HG03064 (cell line): Measurements from ENCODE around the gene CADM2.

ENCODE experiments used
- ATAC-seq: cut with Tn5 transposase; IDR thresholded peaks from one replicate; pipeline ENCODE4 v1.9.1; 2021; ENCODE audit warnings: low read depth; ENCODE audit not compliant: unreplicated experiment

The CADM2 gene

DNA sequence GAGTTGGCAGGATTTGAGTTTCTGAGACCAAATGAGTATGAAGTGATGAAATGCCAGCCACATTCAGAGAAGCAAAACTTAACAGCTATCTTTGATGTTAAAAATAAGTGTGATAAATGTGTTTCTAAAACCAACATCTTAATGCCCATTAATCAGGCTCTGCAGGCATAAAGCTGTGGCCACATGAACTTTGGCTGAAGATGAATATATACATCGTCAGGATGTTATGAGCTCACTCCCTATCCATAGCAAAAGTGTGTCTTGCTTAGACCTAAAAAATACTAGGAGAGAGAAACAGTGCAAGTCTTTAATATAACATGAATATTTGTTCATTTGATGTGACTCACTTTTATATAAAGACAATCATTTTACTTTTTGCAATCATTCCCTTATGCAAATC is 218.0 kb downstream of the CADM2 start:
- no peak for ATAC-seq

DNA sequence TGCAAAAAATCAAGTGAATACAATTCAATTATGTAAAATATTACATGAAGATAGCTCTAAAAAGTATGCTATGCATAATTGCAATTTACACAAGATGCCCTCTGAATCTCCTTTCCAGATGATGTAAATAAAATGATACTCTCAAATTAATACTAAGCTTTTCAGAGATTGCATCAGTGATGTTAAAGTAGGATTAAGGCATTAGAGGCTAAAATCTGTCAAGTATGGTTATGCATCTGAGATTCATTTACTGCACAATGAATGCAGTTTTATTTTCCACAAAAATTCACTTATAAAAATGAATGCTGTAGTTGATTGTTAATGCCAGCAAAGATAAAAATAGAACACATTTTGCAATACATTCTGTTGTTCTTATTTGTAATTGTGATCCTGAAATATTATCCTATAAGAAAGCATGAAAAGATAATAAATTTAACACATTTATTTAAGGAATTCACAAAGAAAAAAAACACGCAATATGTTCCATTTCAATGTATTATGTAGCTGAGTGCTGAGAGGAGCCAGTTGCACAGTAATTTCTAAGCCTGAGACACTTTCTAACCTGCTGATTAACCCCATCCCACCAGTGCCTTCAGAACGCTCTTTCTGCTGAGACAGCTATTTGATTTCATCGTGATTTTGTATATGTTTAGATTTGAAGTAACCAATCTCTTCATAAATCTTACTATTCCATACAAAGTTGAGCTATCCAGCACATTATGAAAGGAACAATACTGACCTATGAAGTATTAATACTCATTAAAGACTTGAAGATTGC is 224.4 kb downstream of the CADM2 start:
- no peak for ATAC-seq

DNA sequence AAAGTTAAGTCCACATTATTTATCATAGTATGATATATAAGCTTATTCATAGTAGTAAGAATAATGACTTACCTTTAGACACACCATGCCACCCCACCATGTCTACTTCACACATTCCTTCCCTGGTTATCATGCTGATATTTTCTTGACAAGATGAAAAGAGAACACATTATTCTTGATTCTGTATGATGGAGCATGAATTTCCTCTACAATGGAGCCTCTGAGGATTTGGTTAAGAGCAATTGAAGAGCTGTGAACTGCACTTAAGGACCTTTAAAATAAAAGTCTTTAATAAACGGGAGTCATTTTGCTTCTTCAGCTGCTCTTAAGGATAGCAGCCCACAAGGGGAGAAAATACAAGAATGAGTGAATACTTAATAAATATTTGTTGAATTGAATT is 226.7 kb downstream of the CADM2 start:
- no peak for ATAC-seq

DNA sequence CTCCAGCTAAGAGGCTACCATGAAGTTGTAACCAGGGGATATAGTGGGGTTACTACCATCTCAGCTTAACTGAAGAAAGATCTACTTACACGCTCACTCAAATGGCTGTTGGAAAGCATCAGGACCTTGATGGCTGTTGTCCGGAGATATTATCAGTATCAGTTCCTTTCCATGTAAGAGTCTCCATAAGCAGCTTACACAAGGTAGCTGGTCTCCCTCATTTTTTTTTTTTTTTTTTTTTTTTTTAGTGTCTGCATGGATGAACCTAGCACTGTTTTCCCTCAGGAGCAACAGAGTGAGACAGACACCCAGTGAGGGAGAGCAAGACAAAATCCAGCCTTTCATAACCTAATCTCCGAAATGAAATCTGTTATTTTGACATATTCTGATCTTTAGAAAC is 230.9 kb downstream of the CADM2 start:
- no peak for ATAC-seq

- ATAC-seq, result no peak
Observed at GRCh38 chr3:85193565-85193964, 234.8 kb downstream of the CADM2 start.

DNA sequence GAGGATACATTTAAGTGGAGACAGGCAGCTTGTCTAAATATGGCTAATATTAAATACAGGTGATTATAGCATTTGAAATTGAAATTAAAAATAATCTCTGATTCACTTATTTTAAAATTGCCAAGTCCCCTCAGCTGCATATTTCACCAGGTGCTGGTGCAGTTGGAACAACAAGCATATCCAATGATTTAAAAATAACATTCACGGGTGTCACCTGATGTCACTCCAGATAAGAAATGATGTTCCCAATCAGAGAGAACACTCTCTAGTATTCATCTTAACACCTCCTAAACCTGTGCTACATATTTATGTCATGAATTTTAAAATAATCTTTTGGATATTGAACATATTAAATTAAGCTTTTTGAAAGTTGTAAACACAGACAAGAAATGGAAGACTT is 249.9 kb downstream of the CADM2 start:
- ATAC-seq, result no peak

DNA sequence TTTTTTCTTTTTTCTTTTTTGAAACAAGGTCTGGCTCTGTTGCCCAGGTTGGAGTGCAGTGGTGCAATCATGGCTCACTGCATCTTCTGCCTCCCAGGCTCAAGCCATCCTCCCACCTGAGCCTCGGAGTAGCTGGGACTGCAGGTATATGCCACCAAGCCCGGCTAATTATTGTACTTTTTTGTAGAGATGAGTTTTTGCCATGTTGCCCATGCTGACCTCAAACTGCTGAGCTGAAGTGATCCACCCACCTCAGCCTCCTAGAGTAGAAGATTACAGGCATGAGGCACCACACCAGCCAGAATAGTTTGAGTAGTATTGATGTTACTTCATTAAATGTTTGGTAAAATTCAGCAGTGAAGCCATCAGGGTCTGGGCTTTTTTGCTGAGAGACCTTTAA is 251.8 kb downstream of the CADM2 start:
- no peak for ATAC-seq

- no peak for ATAC-seq
Observed at GRCh38 chr3:85228966-85229365, 270.2 kb downstream of the CADM2 start.

DNA sequence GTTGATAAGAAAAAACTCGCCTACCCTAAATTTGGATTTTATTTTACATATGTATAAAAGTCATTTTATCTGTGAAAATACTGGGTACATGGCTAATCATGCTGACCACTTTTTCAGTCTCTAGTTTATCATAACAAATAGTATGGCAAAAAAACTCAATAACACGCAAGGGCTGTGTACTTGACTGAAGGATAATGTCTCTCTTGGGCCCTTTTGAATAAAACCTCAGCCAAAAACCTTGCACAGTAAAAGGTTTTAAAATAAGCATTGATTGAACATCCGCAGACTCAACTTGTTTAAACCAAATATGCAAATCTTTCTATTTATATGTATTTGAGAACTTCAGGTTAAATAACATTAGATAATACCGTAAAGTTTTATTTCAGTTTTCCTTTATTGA is 285.3 kb downstream of the CADM2 start:
- ATAC-seq, result no peak

DNA sequence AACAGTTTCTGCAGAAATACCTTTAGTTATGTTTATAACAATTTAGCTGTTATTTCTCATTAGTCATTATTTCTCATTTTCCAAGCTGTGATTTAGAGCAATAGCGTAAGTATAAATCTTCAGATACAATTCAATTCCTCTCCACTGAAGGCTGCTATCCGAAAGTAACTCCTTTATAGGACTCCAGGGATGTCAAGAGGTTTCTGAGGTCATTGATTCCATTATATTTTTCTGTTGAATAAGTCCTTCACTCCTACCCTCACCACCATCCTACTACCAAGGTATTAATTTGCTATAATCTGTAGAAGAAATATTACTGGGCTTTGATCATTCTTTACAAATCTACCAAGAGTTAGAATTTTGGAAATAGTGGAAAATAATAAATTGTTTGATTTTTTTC is 285.7 kb downstream of the CADM2 start:
- ATAC-seq, result no peak

GRCh38 chr3:85251766-85252165 is 293.0 kb downstream of the CADM2 start:
- ATAC-seq, result no peak

DNA sequence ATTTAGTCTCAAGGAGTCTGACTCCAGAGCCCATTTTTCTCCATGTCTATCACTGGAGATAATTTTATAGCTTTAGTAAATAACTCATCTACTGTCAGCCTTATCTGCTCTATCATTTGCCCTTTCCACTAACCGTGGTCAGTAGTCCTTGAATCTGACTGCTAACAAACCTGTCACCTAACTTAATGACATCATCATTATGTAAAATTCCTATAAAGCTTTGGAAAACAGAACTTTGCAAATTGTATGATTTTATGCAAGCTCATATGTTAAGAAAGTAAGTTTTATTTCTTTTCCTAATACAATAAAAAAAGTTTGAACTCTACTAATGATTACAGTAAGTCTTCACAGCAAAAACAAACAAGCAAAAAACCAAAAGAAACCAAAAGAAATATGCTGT is 293.9 kb downstream of the CADM2 start:
- no peak for ATAC-seq

GRCh38 chr3:85254738-85255137 is 295.9 kb downstream of the CADM2 start:
- ATAC-seq, result no peak

DNA sequence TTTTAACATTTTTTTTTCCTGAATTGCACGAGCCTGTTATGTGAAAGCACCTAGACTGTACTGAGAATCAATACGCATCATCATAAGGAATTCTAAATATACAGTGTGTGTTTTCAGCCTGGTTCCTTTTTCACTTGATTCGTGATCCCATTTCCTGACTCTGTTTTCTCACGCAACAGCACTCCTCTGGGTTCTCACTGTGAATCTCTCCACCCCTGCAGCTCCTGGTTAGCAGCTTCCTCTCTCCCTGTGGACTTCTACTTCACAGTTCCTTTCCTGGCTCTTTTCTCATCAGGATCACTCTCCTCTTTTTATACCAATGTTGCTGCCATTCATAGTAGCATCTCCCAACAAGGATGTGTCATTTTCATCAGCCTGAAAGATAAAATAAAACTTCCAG is 297.2 kb downstream of the CADM2 start:
- no peak for ATAC-seq

DNA sequence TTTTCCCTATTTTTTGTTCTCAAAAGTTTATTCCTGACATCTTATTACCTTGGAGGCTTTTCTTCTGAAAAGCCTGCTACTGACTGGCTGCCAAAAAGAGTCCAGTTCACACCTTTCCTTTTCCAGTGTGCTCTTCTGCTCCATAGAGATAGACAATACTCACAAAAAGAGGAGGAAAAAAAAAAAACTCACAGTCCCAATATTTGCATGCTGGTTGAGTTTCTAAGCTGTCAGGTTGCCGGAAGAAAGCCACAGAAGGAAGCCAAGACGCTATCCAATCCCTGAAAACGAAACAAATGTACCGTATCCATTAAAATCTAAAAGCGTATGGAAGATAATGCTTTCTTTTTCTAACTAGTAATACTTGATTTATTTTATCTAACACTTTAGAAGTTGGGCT is 299.5 kb downstream of the CADM2 start:
- ATAC-seq, result no peak

GRCh38 chr3:85258819-85259218 is 300.0 kb downstream of the CADM2 start:
- ATAC-seq, result no peak

DNA sequence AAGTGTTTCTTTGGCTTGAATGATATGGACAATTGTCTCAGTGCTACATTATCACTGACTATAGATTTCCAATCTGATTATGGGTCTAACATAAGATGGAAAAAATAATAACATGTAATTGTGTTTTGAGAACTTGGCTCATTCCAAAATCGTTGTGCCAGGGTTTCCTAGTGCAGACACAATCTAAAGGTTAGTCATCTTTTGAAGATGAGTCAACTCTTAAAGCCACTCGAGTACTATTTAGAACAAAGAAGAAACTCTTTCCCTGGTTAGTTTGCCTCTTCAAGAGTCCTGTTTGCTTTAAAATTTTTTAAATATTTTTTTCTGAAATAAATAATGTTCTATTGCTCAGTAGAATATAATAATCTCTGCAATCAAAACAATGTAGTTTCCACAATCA is 301.0 kb downstream of the CADM2 start:
- ATAC-seq, result no peak

GRCh38 chr3:85264381-85264780 is 305.6 kb downstream of the CADM2 start:
- no peak for ATAC-seq

- no peak for ATAC-seq
Observed at GRCh38 chr3:85270488-85270887, 311.7 kb downstream of the CADM2 start.

GRCh38 chr3:85271911-85272310 is 313.1 kb downstream of the CADM2 start:
- no peak for ATAC-seq

GRCh38 chr3:85288257-85288656 is 329.5 kb downstream of the CADM2 start:
- ATAC-seq, result no peak

- ATAC-seq, result no peak
Observed at GRCh38 chr3:85297291-85297690, 338.5 kb downstream of the CADM2 start.

DNA sequence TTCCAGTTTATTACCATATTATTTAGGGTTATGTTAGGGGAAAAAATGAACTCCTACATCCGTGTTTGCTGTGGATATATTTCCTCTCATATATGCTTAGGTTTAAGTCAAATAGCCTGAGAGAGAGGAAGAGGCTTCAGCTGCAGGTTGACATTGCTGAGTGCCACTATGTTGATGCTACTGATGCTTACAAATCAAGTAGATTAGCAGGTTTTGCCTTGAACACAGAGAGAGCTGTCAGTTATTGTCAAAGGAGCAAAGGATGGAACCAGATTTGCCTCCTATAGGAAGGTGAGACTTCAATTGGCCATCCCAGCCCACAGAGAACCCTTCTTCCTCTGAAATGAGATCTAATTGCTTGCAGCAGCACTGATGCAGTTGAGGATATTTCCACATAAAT is 339.2 kb downstream of the CADM2 start:
- no peak for ATAC-seq
